ENCODE results near the gene WIZ.

Gene WIZ

DNA sequence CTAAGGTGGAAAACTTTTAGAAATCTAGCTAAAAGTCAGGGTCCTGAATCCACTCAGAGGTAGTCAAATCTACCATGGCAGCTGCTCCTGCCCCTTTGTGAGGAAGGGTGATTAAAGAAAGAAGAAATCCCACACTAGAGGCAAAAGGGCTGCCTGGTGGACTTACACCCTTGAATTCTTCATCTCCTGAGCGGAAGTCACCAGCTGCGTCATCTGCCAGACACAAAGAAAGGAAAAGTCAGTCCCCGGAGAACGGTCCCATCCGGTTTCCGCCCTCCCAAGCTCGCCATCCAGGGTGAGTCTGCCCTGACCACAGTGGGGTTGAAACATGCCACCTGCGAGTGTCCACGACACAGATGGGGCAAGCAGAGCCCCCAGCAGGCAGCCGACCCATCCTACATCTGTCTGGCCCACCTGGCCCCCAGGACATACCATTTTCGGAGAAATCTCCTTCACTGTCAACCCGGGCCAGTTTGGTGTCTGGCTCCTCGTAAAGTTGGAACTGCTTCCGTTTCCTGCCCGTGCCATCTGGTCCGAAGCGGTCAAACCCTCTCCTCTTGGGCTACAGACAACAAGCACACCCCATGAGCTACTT is 77.9 kb downstream of the WIZ start:
- DNase-seq: no peak

DNA sequence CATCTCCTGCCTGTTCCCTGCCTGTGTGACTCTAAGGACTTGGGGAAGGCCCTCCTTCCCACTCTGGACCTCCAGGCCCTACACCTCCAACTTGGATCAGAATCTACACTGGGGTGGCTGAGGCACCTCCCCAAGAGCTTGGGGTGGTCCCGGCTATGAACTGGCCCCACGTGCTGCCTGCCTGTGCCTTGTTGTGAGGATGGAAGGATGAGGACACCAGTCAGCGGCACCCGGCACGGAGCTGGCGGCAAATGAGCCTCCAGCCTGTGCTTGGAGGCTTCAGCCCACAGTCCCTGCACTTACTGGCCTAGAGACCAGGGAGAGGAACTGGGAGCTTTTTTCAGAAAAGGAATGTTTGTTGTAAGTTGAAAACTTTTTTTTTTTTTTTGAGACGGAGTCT is 78.6 kb downstream of the WIZ start:
- no peak for DNase-seq
